HepG2 (cell line): ENCODE data around the gene EEA1. TPM values are rescaled to one million over a fixed set of nuclear protein-coding genes. Genes with fewer than 3 reads are reported as not detected.

Experiments
- BCLAF1 ChIP-seq: fragments of 450-650 bp; IDR thresholded peaks from 2 replicates; pipeline ENCODE4 v1.6.1; 2017; ENCODE audit warnings: mild to moderate bottlenecking
- CENPT ChIP-seq: sonication (generic); formaldehyde crosslinking; IDR thresholded peaks from 2 replicates; pipeline ENCODE4 v1.8.0; 2022; ENCODE audit warnings: low read depth, mild to moderate bottlenecking, moderate library complexity, missing genetic modification reagents
- KLF13 ChIP-seq: sonication (generic); formaldehyde crosslinking; IDR thresholded peaks from 2 replicates; pipeline ENCODE4 v1.4.0; 2020; ENCODE audit warnings: mild to moderate bottlenecking, missing genetic modification reagents
- NFAT5 ChIP-seq: sonication (generic); formaldehyde crosslinking; IDR thresholded peaks from 2 replicates; pipeline ENCODE4 v1.4.0; 2020; ENCODE audit warnings: missing genetic modification reagents
- XBP1 ChIP-seq: sonication (generic); formaldehyde crosslinking; IDR thresholded peaks from 2 replicates; pipeline ENCODE4 v1.5.0; 2020; ENCODE audit warnings: missing genetic modification reagents
- ZNF143 ChIP-seq: sonication (generic); formaldehyde crosslinking; IDR thresholded peaks from 2 replicates; pipeline ENCODE4 v1.4.0; 2020; ENCODE audit warnings: missing genetic modification reagents
- ZNF329 ChIP-seq: sonication (generic); formaldehyde crosslinking; IDR thresholded peaks from 2 replicates; pipeline ENCODE4 v1.9.0; 2021; ENCODE audit warnings: low read depth, mild to moderate bottlenecking, missing genetic modification reagents
- ZNF343 ChIP-seq: sonication (generic); formaldehyde crosslinking; IDR thresholded peaks from 2 replicates; pipeline ENCODE4 v1.4.0; 2020; ENCODE audit warnings: mild to moderate bottlenecking, missing genetic modification reagents
- polyA plus RNA-seq, 8 experiments: library from polyadenylated mRNA; depleted of rRNA in 3 of 8; stranded (reverse) in 7 of 8; unstranded in 1 of 8; fragments of >200 nt; fragmentation: Illumina TruSeq in 4 of 8; extraction: Trizol in 4 of 8; gene quantifications; 2 replicates each; pipeline versions ENCODE4 v1.2.1 to v1.2.3, GENCODE V29; 2011 to 2016; ENCODE audit warnings: low read depth in 4 of 8, missing spikeins in 1 of 8, mixed read lengths in 1 of 8; ENCODE audit not compliant: insufficient read depth in 1 of 8
- total RNA-seq, 5 experiments: library from RNA; depleted of rRNA; stranded (reverse); fragments of >200 nt; fragmentation: Illumina TruSeq; extraction: Trizol; gene quantifications; 2 replicates each; pipeline ENCODE4 v1.2.3, GENCODE V29; 2016; ENCODE audit warnings: low read depth in 1 of 5
- TF ChIP-seq, protein P1 (sequence below): sonication (generic); formaldehyde crosslinking; conservative IDR thresholded peaks from 2 replicates; pipeline ENCODE4 v1.8.0; 2022; ENCODE audit warnings: low read depth, missing genetic modification reagents
- TF ChIP-seq, protein P2 (sequence below): sonication (generic); formaldehyde crosslinking; IDR thresholded peaks from 2 replicates; pipeline ENCODE4 v1.5.0; 2020; ENCODE audit warnings: mild to moderate bottlenecking, missing genetic modification reagents, moderate library complexity

Gene EEA1
- total and polyA plus RNA-seq, 2 of the 13 experiments (the other 11 are each of a cell fraction or from before 2014, with no cell fraction given), result 5.0 to 19.3 TPM

GRCh38 chr12:92953747-92954146 lies 24.7 kb upstream of the EEA1 start (continued):
- TF ChIP-seq CENPT (no peak), BCLAF1 (no peak), ZNF329 (CRISPR knock-in tag) (no peak), XBP1 (no peak), ZNF343 (CRISPR knock-in tag) (no peak), KLF13 (CRISPR knock-in tag) (no peak), NFAT5 (no peak), ZNF143 (CRISPR knock-in tag) (no peak)
- TF ChIP-seq, protein P1, sequence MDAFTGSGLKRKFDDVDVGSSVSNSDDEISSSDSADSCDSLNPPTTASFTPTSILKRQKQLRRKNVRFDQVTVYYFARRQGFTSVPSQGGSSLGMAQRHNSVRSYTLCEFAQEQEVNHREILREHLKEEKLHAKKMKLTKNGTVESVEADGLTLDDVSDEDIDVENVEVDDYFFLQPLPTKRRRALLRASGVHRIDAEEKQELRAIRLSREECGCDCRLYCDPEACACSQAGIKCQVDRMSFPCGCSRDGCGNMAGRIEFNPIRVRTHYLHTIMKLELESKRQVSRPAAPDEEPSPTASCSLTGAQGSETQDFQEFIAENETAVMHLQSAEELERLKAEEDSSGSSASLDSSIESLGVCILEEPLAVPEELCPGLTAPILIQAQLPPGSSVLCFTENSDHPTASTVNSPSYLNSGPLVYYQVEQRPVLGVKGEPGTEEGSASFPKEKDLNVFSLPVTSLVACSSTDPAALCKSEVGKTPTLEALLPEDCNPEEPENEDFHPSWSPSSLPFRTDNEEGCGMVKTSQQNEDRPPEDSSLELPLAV (CRISPR knock-in tag), result no peak
- TF ChIP-seq, protein P2, sequence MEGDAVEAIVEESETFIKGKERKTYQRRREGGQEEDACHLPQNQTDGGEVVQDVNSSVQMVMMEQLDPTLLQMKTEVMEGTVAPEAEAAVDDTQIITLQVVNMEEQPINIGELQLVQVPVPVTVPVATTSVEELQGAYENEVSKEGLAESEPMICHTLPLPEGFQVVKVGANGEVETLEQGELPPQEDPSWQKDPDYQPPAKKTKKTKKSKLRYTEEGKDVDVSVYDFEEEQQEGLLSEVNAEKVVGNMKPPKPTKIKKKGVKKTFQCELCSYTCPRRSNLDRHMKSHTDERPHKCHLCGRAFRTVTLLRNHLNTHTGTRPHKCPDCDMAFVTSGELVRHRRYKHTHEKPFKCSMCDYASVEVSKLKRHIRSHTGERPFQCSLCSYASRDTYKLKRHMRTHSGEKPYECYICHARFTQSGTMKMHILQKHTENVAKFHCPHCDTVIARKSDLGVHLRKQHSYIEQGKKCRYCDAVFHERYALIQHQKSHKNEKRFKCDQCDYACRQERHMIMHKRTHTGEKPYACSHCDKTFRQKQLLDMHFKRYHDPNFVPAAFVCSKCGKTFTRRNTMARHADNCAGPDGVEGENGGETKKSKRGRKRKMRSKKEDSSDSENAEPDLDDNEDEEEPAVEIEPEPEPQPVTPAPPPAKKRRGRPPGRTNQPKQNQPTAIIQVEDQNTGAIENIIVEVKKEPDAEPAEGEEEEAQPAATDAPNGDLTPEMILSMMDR (CRISPR knock-in tag), result peak; percentile 46; the same call in 1 of the 2 replicates
- TF ChIP-seq, all 625 proteins: peak for 2
